LNCaP clone FGC (cell line): Measurements from ENCODE around the gene HLCS.

Experiments used
- DNase-seq: peaks from one replicate; pipeline ENCODE4 v3.0.0-alpha.2; 2011; ENCODE audit warnings: low read depth
- H3K4me3 ChIP-seq: 2 replicates; pipeline ENCODE4 v1.5.1; 2011; ENCODE audit warnings: mild to moderate bottlenecking, low read depth, low read length, control low read depth
- TF ChIP-seq, protein P1 (sequence below): IDR thresholded peaks from 2 replicates; pipeline ENCODE4 v1.5.1; 2012; ENCODE audit warnings: mild to moderate bottlenecking; ENCODE audit not compliant: control insufficient read depth, insufficient read depth; ENCODE audit errors: extremely low read depth

Gene HLCS

DNA sequence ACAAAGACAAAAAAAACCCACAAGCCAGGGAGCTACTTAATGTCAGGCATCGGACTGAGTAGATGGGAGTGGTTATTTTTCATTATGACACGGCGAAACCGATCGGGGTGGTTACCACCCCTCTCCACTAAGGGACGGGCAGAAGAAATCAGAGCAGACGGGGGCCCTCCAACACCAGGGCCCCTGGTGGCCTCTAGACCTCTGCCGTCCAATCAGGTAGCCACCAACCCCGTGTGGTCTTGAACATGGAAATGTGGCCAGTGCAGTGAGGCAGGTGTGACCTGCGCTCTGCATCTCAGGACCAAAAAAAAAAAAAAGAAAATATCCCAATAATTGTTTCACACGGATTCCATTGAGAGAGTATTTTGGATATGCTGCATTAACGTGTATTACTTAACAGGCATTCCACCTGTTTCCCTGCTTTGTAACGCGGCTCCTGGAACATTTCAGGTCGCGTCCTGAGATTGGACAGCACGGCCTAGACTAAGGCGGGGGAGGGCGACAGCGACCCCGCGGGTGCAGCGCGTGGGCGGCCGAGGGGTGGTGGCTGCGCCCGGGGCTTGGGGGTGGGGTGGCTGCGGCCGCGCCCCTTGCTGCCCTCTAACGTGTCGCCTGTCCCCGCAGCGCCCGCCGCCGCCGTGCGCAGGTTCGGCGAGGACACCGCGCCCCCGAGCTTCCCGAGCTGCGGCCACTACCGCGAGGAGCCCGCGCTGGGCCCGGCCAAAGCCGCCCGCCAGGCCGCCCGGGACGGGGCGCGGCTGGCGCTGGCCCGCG is 219.2 kb downstream of the HLCS start:
- TF ChIP-seq, protein P1, sequence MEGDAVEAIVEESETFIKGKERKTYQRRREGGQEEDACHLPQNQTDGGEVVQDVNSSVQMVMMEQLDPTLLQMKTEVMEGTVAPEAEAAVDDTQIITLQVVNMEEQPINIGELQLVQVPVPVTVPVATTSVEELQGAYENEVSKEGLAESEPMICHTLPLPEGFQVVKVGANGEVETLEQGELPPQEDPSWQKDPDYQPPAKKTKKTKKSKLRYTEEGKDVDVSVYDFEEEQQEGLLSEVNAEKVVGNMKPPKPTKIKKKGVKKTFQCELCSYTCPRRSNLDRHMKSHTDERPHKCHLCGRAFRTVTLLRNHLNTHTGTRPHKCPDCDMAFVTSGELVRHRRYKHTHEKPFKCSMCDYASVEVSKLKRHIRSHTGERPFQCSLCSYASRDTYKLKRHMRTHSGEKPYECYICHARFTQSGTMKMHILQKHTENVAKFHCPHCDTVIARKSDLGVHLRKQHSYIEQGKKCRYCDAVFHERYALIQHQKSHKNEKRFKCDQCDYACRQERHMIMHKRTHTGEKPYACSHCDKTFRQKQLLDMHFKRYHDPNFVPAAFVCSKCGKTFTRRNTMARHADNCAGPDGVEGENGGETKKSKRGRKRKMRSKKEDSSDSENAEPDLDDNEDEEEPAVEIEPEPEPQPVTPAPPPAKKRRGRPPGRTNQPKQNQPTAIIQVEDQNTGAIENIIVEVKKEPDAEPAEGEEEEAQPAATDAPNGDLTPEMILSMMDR: no peak
- DNase-seq: no peak
- no peak overlapping the region for H3K4me3 ChIP-seq

DNA sequence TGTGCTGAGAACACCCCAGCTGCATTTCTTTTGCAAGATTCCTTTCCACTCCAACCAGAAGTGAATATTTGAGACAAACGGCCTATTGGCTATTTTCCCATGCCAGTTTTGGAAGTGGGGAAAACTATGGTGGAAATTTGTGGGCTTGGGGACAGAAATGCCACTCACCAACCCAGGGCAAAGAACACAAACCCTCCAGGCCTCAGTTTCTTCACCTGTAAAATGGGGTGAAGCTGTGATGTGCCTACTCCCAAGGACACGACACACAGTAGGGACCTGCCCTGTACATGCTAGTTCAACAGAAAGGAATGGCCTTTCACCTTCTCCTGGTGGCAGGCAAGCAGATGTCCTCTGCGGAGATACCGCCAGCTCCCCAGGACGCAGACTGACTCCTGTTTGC is 221.0 kb downstream of the HLCS start:
- no peak for DNase-seq
- TF ChIP-seq, protein P1: no peak
- no peak overlapping the region for H3K4me3 ChIP-seq

DNA sequence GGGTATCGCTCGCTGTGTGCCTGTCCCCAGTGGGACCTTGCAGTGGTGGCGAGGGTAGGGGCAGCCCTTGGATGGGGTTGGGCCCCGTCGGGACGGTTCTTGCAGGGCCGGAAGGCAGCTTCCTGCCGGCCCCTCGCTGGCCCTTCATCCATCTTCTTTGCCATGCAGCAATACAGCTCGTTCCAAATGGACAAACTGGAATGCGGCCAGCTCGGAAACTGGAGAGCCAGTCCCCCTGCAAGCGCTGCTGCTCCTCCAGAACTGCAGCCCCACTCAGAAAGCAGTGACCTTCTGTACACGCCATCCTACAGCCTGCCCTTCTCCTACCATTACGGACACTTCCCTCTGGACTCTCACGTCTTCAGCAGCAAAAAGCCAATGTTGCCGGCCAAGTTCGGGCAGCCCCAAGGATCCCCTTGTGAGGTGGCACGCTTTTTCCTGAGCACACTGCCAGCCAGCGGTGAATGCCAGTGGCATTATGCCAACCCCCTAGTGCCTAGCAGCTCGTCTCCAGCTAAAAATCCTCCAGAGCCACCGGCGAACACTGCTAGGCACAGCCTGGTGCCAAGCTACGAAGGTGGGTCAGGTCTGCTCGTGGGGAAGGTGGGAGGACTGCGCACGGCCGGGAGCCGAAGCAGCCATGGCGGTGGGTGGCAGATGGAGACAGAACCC is 221.8 kb downstream of the HLCS start:
- no peak overlapping the region for H3K4me3 ChIP-seq
- DNase-seq: no peak
- TF ChIP-seq, protein P1: no peak

DNA sequence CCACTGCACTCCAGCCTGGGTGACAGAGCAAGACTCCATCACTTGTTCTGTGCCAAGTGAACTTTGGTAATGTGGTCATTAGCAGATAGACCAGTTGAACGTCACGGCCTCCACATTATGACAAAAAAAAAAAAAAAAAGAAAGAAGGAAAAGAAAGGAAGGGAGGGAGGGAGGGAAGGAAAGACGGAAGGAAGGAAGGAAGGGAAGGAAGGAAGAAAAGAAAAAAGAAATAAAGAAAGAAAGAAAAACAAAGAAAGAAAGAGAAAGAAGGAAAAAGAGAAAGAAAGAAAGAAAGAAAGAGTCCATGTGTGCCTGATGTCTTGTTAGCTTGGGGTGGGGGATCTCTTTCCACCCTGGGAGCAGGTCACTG is 222.3 kb downstream of the HLCS start:
- TF ChIP-seq, protein P1: no peak
- H3K4me3 ChIP-seq: no peak overlapping the region
- DNase-seq: no peak

DNA sequence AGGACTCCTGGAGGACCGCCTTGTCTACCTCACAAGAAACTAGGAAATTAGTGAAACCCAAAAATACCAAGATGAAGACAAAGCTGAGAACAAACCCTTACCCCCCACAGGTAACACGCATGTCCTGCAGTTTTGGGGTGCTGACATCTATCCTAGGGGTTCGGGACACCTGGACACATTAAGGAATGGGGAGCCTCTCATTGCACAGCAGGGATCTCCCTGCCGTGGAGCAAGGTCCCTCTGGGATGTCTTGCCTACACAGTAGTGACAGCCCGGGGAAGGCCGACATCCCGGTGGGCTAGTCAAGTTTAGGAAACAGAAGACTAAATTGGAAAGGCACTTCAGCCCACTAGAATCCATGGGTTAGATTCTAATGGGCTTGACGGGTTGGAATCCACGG is 223.0 kb downstream of the HLCS start:
- DNase-seq: no peak
- H3K4me3 ChIP-seq: no peak overlapping the region
- TF ChIP-seq, protein P1: no peak

DNA sequence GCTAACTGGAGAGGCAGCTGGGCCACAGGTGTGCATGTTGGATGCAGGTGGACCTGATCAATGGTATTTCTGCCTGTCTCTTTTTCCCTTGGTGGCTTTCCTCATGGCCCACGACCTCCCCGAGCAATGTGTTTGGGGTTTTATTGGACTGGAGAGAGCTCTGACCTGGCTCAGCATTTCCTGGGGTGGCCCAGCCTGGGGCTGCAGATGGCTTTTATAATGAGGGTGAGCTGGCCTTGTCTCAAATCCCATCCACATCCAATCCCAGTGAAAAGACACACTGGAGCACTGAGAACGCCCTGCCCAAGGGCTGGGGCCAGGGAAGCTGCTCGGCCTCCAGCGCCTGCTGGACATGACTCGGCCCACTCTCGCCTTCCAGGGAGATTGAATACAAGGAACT is 223.5 kb downstream of the HLCS start:
- H3K4me3 ChIP-seq: no peak overlapping the region
- TF ChIP-seq, protein P1: no peak
- no peak for DNase-seq
